GM23248 (cell line): ENCODE results near the gene TRMT2A.

ENCODE experiments used
- EZH2 ChIP-seq: fragments of 200-600 bp; sonication (generic); IDR thresholded peaks from 2 replicates; pipeline ENCODE4 v1.6.1; 2018; ENCODE audit warnings: antibody characterized with exemption, mild to moderate bottlenecking; ENCODE audit not compliant: insufficient read depth, poor library complexity, severe bottlenecking
- EZH2phosphoT487 ChIP-seq: fragments of 200-600 bp; sonication (generic); IDR thresholded peaks from 2 replicates; pipeline ENCODE4 v1.6.1; 2018; ENCODE audit warnings: antibody characterized with exemption, moderate library complexity, mild to moderate bottlenecking, low read depth; ENCODE audit not compliant: insufficient read depth

DNA sequence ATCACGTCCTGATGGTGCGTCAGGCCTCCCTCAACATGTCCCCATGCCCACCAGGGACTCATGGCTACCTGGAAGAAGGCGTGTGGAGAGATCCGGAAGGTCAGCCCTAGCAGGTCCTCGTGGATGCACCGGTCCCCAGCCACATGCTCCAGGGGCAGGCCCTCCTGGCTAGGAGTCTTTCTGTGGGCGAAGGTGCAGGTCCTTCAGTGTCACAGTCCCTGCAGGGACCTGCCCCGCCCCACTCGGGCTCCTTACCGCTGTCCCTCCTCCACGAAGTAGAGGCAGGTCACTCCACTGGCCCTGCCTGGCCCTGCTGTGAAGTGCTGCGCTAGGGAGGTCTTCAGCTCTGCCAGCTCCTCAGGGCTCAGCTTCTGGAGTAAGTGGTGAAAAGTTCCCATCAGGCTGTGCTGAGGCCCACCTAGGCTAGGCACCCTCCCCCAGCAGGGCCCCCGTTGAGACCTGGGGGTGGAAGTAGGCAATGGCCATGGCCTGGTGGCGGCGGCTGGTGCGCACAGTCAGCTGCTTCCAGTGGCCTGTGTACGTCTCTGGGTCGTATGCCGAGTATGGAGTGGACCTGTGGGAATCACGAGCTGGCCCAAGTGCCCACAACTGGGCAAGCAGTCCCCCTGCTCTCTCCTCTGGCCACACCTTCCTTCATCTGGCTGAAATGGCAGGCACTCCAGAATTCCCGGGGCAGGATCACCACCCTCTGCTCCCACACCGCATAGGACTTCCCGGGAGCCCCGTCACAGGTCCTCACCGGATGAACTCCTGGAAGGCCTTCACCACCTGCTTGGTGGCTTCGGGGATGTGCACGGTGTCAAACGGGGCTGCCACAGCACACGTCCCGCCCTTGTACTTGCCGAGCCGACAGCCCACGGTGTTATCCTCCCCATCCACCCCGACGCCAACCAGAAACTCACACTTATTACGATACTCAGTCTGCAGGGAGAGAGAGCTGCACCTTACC is 2.2 kb downstream of the TRMT2A start:
- TF ChIP-seq EZH2phosphoT487, result no peak
- no peak for TF ChIP-seq EZH2
